Cerebellar cortex (tissue), 1 donor: ENCODE results near the gene ECPAS.
"Not testable (repeated sequence)": the region's sequence is repeated elsewhere in the genome, so short reads cannot be mapped to it uniquely, and the experiment has no call there.

Experiments used
- DNase-seq: peaks from one replicate; pipeline ENCODE4 v3.0.0-alpha.2; 2015; ENCODE audit warnings: low spot score

ECPAS gene

DNA sequence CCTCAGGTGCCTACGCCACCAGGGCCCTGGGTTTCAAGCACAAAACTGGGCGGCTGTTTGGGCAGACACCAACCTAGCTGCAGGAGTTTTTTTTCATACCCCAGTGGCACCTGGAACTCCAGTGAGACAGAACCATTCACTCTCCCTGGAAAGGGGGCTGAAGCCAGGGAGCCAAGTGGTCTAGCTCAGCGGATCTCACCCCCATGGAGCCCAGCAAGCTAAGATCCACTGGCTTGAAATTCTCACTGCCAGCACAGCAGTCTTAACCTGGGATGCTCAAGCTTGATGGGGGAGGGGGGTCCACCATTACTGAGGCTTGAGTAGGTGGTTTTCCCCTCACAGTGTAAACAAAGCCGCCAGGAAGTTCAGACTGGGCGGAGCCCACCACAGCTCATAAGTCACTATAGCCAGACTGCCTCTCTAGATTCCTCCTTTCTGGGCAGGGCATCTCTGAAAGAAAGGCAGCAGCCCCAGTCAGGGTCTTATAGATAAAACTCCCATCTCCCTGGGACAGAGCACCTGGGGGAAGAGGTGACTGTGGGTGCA lies 149.8 kb downstream of the ECPAS start:
- DNase-seq = not testable (repeated sequence)

GRCh38 chr9:111330124-111330523 lies 154.1 kb downstream of the ECPAS start, which contains the start of gene OR2K2:
Gene OR2K2 (minus strand): TSS chr9:111330224. CDS start chr9:111328433, 1,791 bp downstream.
- DNase-seq = no peak

DNA sequence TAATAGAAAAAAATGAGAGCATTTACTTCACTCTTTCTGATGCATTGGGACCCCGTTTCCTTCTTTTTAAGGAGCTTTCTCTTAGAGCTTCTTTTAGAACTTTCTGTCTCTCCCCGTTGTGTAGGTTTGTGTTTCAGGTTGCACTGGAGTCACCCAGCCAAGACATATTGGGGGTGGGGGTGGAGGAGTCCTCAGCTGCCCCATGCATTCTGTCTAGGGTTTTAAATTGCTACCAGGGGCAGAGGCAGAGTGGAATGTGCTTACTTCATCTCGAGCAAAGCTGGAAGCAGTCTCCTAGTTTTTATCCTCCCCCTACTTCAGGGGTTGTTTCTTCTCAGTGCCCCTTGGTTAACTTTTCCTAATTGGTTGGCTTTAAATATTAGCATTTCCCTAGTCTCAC lies 163.6 kb downstream of the ECPAS start:
- no peak for DNase-seq

DNA sequence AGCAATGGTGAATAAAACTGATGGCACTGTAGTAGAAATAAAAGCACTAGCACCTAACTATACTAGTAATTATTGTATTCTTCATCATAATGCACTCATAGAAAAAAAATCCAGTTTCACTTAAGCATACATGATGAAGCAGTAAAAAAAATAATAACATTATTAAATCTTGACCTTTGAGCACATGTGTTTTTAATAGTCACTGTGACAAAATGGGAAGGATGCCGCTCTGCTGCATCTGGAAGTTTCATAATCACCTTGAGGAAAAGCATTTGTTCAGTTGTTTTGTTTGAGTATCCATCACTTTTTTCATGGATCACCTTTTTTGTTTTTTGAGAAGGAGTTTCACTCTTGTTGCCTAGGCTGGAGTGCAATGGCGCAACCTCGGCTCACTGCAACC lies 167.4 kb downstream of the ECPAS start:
- DNase-seq = no peak
